ENCODE results near the gene STK40.

DNA sequence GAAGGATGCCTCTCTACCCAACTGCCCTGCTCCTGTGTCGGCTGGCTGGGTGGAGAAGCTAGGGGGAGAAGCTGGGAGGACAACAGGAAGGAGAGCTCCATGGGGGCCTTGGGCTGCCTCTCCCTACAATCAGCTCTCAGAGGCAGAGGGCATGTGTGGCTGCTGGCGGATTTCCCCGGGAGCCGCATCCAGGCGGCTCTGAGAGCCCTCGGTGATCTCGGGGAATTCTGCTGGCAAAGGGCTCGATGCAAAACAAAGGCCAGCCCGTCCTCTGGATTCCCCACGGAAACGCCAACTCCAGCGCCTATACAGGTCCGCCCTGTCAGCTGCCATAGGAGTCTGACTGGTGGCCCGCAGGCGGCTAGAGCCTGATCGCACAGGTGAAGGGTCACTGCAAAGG lies 35.9 kb downstream of the STK40 start:
- TF ChIP-seq, protein P1, sequence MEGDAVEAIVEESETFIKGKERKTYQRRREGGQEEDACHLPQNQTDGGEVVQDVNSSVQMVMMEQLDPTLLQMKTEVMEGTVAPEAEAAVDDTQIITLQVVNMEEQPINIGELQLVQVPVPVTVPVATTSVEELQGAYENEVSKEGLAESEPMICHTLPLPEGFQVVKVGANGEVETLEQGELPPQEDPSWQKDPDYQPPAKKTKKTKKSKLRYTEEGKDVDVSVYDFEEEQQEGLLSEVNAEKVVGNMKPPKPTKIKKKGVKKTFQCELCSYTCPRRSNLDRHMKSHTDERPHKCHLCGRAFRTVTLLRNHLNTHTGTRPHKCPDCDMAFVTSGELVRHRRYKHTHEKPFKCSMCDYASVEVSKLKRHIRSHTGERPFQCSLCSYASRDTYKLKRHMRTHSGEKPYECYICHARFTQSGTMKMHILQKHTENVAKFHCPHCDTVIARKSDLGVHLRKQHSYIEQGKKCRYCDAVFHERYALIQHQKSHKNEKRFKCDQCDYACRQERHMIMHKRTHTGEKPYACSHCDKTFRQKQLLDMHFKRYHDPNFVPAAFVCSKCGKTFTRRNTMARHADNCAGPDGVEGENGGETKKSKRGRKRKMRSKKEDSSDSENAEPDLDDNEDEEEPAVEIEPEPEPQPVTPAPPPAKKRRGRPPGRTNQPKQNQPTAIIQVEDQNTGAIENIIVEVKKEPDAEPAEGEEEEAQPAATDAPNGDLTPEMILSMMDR (conservative IDR thresholded peaks at IDR 0.05; ENCODE audit: low read depth in 2 of 2): no peak
- TF ChIP-seq POLR2AphosphoS5 (IDR thresholded peaks at IDR 0.05; ENCODE audit: low read depth) (no peak), STAT1 (IDR thresholded peaks at IDR 0.05; ENCODE audit: unreplicated experiment) (no peak), EZH2phosphoT487 (IDR thresholded peaks at IDR 0.05; ENCODE audit: unreplicated experiment) (no peak), ZNF114 (CRISPR knock-in tag; IDR thresholded peaks at IDR 0.05) (no peak)
- TF ChIP-seq, protein P2, sequence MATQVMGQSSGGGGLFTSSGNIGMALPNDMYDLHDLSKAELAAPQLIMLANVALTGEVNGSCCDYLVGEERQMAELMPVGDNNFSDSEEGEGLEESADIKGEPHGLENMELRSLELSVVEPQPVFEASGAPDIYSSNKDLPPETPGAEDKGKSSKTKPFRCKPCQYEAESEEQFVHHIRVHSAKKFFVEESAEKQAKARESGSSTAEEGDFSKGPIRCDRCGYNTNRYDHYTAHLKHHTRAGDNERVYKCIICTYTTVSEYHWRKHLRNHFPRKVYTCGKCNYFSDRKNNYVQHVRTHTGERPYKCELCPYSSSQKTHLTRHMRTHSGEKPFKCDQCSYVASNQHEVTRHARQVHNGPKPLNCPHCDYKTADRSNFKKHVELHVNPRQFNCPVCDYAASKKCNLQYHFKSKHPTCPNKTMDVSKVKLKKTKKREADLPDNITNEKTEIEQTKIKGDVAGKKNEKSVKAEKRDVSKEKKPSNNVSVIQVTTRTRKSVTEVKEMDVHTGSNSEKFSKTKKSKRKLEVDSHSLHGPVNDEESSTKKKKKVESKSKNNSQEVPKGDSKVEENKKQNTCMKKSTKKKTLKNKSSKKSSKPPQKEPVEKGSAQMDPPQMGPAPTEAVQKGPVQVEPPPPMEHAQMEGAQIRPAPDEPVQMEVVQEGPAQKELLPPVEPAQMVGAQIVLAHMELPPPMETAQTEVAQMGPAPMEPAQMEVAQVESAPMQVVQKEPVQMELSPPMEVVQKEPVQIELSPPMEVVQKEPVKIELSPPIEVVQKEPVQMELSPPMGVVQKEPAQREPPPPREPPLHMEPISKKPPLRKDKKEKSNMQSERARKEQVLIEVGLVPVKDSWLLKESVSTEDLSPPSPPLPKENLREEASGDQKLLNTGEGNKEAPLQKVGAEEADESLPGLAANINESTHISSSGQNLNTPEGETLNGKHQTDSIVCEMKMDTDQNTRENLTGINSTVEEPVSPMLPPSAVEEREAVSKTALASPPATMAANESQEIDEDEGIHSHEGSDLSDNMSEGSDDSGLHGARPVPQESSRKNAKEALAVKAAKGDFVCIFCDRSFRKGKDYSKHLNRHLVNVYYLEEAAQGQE (IDR thresholded peaks at IDR 0.05; ENCODE audit: unreplicated experiment): no peak
